GM21423 (cell line): ENCODE results near the gene PLAC9.
"Not testable (repeated sequence)": the region's sequence is repeated elsewhere in the genome, so short reads cannot be mapped to it uniquely, and the experiment has no call there.

ENCODE experiments used
- ATAC-seq: cut with Tn5 transposase; IDR thresholded peaks from one replicate; pipeline ENCODE4 v1.9.1; 2021; ENCODE audit warnings: mild to moderate bottlenecking, moderate library complexity; ENCODE audit not compliant: unreplicated experiment

The PLAC9 gene

GRCh38 chr10:80132299-80133139, at the start of gene PLAC9:
Gene PLAC9, plus strand, starts transcription at chr10:80132730. Its CDS starts 33 bp downstream, at chr10:80132763.
- no peak for ATAC-seq

GRCh38 chr10:80090121-80090520, 42.4 kb upstream of the PLAC9 start:
- ATAC-seq: no peak

- ATAC-seq: no peak
Measured at GRCh38 chr10:80094231-80094630, 38.3 kb upstream of the PLAC9 start.

- ATAC-seq: not testable (repeated sequence)
Measured at GRCh38 chr10:80098272-80098671, 34.3 kb upstream of the PLAC9 start.

GRCh38 chr10:80099295-80099694, 33.2 kb upstream of the PLAC9 start:
- not testable (repeated sequence) for ATAC-seq

GRCh38 chr10:80100116-80100515, 32.4 kb upstream of the PLAC9 start:
- ATAC-seq: no peak

- no peak for ATAC-seq
Measured at GRCh38 chr10:80100861-80101695, 31.5 kb upstream of the PLAC9 start.

GRCh38 chr10:80104066-80104926, 28.2 kb upstream of the PLAC9 start:
- no peak for ATAC-seq

- ATAC-seq: no peak
Measured at GRCh38 chr10:80108576-80109239, 23.8 kb upstream of the PLAC9 start.

GRCh38 chr10:80110986-80111385, 21.5 kb upstream of the PLAC9 start:
- no peak for ATAC-seq

- no peak for ATAC-seq
Measured at GRCh38 chr10:80118669-80119068, 13.9 kb upstream of the PLAC9 start.

GRCh38 chr10:80122110-80122710, 10.3 kb upstream of the PLAC9 start:
- no peak for ATAC-seq

GRCh38 chr10:80122746-80123145, 9.8 kb upstream of the PLAC9 start:
- no peak for ATAC-seq

GRCh38 chr10:80126876-80127275, 5.7 kb upstream of the PLAC9 start:
- no peak for ATAC-seq

- ATAC-seq: no peak
Measured at GRCh38 chr10:80131499-80131901, 1.0 kb upstream of the PLAC9 start.

GRCh38 chr10:80133206-80133605, 676 bp downstream of the PLAC9 start:
- no peak for ATAC-seq

- not testable (repeated sequence) for ATAC-seq
Measured at GRCh38 chr10:80133687-80134086, 1.2 kb downstream of the PLAC9 start.

GRCh38 chr10:80136134-80136571, 3.6 kb downstream of the PLAC9 start:
- no peak for ATAC-seq

- no peak for ATAC-seq
Measured at GRCh38 chr10:80137031-80137862, 4.7 kb downstream of the PLAC9 start.
